Progenitor cell of endocrine pancreas (in vitro differentiated cells): ENCODE results near the gene SOX5. TPM values are rescaled to one million over a fixed set of nuclear protein-coding genes. Genes with fewer than 3 reads are reported as not detected.

Experiments used
- DNase-seq: peaks from one replicate; pipeline ENCODE4 v3.0.0; 2021; ENCODE audit warnings: low spot score; ENCODE audit not compliant: unreplicated experiment
- H3K27ac Mint-ChIP-seq: 2 replicates; pipeline ENCODE4 v1.8.0; 2021; ENCODE audit warnings: mild to moderate bottlenecking, moderate library complexity, mixed read lengths
- H3K27me3 Mint-ChIP-seq: 2 replicates; pipeline ENCODE4 v1.8.0; 2021; ENCODE audit warnings: mixed read lengths
- H3K36me3 Mint-ChIP-seq: 2 replicates; pipeline ENCODE4 v1.8.0; 2022; ENCODE audit warnings: mixed read lengths; ENCODE audit not compliant: insufficient read depth
- H3K4me1 Mint-ChIP-seq: 2 replicates; pipeline ENCODE4 v1.8.0; 2021; ENCODE audit warnings: low read depth, mixed read lengths
- H3K4me3 Mint-ChIP-seq: 2 replicates; pipeline ENCODE4 v1.8.0; 2021; ENCODE audit warnings: low read depth, mild to moderate bottlenecking, moderate library complexity, mixed read lengths
- H3K9me3 Mint-ChIP-seq: 2 replicates; pipeline ENCODE4 v1.8.0; 2021; ENCODE audit warnings: low read depth, mixed read lengths
- total RNA-seq: library from RNA; stranded (reverse); gene quantifications from 2 replicates; pipeline ENCODE4 v1.2.1, GENCODE V29; 2021
- TF ChIP-seq, protein P1 (sequence below): fragments of 200-600 bp; sonication (generic); IDR thresholded peaks from one replicate; pipeline ENCODE4 v1.5.0; 2021; ENCODE audit warnings: antibody characterized with exemption, mild to moderate bottlenecking; ENCODE audit not compliant: unreplicated experiment

SOX5 gene
- total RNA-seq, 1 donor from 2014 or later, result 56.9 TPM

DNA sequence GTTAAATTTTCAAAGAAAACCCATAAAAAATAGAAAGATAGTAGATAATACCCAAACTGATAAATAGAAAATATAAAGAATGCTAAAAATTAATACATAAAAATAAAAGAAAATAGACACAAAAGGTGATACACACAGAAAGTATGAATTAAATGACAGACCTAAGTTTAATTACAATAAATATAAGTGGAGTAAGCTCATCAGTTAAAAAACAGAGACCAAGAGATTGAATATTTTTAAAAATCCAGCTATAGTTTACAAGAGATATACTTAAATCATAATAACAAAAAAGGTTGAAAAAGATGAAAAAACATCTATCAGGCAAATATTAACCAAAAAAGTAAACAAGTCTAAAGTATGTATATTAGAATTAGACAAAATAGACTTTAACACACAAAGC is 268.2 kb downstream of the SOX5 start:
- H3K4me1 Mint-ChIP-seq, result peaks cover 2% of the 10 kb centered on the region
- DNase-seq, result no peak
- TF ChIP-seq, protein P1, sequence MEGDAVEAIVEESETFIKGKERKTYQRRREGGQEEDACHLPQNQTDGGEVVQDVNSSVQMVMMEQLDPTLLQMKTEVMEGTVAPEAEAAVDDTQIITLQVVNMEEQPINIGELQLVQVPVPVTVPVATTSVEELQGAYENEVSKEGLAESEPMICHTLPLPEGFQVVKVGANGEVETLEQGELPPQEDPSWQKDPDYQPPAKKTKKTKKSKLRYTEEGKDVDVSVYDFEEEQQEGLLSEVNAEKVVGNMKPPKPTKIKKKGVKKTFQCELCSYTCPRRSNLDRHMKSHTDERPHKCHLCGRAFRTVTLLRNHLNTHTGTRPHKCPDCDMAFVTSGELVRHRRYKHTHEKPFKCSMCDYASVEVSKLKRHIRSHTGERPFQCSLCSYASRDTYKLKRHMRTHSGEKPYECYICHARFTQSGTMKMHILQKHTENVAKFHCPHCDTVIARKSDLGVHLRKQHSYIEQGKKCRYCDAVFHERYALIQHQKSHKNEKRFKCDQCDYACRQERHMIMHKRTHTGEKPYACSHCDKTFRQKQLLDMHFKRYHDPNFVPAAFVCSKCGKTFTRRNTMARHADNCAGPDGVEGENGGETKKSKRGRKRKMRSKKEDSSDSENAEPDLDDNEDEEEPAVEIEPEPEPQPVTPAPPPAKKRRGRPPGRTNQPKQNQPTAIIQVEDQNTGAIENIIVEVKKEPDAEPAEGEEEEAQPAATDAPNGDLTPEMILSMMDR, result no peak

DNA sequence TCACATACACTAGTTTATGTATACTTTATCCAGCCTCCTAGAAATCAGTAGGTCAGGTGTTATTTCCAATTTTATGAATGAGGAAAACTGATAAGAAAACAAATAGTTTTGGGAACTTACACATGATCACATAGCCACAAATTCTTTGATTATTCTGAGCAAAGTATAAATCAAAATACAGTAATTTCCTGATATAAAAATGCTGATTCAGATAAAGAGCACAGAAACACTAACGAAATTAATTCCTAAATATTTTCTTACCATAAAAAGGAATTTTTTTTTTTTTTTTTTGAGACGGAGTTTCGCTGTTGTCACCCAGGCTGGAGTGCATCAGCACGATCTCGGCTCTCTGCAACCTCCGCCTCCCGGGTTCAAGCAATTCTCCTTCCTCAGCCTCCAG is 275.4 kb downstream of the SOX5 start:
- DNase-seq, result no peak
- Mint-ChIP-seq H3K4me3 (no peak overlapping the region), H3K9me3 (no peaks in the 10 kb centered on the region), H3K36me3 (no peaks in the 10 kb centered on the region), H3K4me1 (peaks cover 4% of the 10 kb centered on the region), H3K27me3 (no peaks in the 10 kb centered on the region), H3K27ac (no peak overlapping the region)
- TF ChIP-seq, protein P1, result no peak

More for the DNA sequence above, 268.2 kb downstream of the SOX5 start:
- Mint-ChIP-seq H3K36me3 (peaks cover 2% of the 10 kb centered on the region), H3K4me3 (no peak overlapping the region), H3K9me3 (peaks cover 9% of the 10 kb centered on the region), H3K27me3 (no peaks in the 10 kb centered on the region), H3K27ac (no peak overlapping the region)

DNA sequence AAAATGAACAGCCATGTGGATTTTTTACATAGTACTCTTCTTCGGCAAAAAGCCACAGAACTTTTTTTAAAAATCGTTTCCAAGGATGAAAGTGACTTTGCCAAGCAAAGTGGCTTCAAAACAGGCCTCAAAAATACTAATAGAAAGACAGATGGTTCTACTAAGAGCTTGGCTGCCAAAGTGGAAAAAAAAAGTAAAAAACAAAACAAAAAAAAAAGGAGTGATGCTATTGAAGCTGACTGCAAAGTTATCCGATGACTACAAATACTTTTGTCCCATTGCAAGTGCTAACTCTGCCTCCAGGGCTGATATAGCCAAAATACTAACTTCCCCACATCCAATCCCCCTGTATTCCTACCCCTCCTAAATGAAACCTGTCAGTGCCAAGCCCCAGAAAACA is 277.6 kb downstream of the SOX5 start:
- H3K4me1 Mint-ChIP-seq, result peaks cover 4% of the 10 kb centered on the region
- H3K4me3 Mint-ChIP-seq, result no peak overlapping the region
- TF ChIP-seq, protein P1, result no peak
- no peaks in the 10 kb centered on the region for H3K36me3 Mint-ChIP-seq
- H3K27me3 Mint-ChIP-seq, result no peaks in the 10 kb centered on the region
- DNase-seq, result no peak
- H3K27ac Mint-ChIP-seq, result no peak overlapping the region
- no peaks in the 10 kb centered on the region for H3K9me3 Mint-ChIP-seq

DNA sequence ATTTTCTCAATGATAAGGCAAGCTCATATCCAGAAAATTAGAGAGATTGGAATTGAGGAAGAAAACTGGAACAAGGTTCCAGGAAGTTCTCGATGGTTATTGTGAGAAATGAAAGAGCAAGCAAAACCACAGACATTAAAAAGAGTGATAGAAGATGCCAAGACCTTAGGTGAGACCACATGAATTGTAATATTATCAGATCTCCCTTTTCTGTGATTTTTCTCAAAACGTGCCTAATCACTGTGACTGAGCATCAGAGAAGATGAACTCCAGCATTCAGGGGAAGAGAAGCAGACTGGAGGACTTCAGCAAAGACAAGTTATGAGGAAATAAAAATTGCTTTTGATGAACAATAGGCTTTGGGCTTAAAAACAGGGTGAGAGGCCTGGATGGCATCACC is 278.8 kb downstream of the SOX5 start:
- DNase-seq, result no peak
- no peaks in the 10 kb centered on the region for H3K9me3 Mint-ChIP-seq
- H3K4me1 Mint-ChIP-seq, result peaks cover 5% of the 10 kb centered on the region
- no peaks in the 10 kb centered on the region for H3K27me3 Mint-ChIP-seq
- TF ChIP-seq, protein P1, result no peak
- H3K36me3 Mint-ChIP-seq, result no peaks in the 10 kb centered on the region
- H3K4me3 Mint-ChIP-seq, result no peak overlapping the region
- H3K27ac Mint-ChIP-seq, result no peak overlapping the region

DNA sequence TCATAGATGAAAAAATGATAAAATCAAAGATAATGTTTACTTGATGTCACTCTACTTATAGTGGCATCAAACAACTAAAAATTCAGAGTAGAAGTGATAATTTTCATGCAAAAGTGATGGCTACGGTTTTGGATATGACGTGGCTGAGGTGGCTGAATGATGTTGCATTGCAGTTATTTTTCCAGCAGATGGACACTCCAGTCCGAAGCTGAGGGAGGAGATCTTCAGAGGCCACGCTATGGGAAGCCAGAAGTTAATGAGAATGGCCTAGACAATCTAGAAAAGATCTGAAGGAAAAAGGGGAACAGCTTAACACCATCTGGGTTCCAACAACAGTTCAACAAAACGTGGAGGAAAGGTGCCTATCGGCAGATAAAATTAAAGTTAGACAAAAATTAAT is 279.8 kb downstream of the SOX5 start:
- DNase-seq, result no peak
- no peaks in the 10 kb centered on the region for H3K9me3 Mint-ChIP-seq
- TF ChIP-seq, protein P1, result no peak
- no peak overlapping the region for H3K27ac Mint-ChIP-seq
- H3K4me1 Mint-ChIP-seq, result peaks cover 4% of the 10 kb centered on the region
- no peaks in the 10 kb centered on the region for H3K27me3 Mint-ChIP-seq
- H3K36me3 Mint-ChIP-seq, result peaks cover 2% of the 10 kb centered on the region
- no peak overlapping the region for H3K4me3 Mint-ChIP-seq
